Gastrocnemius medialis (tissue), 4 donors: Measurements from ENCODE around the gene CCNT1.

Experiments
- POLR2A ChIP-seq, 2 donors: fragments of 450-650 bp; IDR thresholded peaks; one replicate each; pipeline ENCODE4 v1.6.1; 2017; ENCODE audit warnings: antibody characterized with exemption in 2 of 2, mild to moderate bottlenecking in 2 of 2, moderate library complexity in 2 of 2
- TF ChIP-seq, protein P1 (sequence below), 5 experiments: fragments of 450-650 bp in 3 of 5; fragments of 200-600 bp in 2 of 5; sonication (generic) in 2 of 5; IDR thresholded peaks in 4 of 5; conservative IDR thresholded peaks in 1 of 5; 1 replicate in 4 of 5; 2 replicates in 1 of 5; pipeline ENCODE4 v1.5.1; 2016 to 2019; ENCODE audit warnings: antibody characterized with exemption in 5 of 5, mild to moderate bottlenecking in 3 of 5, moderate library complexity in 3 of 5

- TF ChIP-seq, protein P1, sequence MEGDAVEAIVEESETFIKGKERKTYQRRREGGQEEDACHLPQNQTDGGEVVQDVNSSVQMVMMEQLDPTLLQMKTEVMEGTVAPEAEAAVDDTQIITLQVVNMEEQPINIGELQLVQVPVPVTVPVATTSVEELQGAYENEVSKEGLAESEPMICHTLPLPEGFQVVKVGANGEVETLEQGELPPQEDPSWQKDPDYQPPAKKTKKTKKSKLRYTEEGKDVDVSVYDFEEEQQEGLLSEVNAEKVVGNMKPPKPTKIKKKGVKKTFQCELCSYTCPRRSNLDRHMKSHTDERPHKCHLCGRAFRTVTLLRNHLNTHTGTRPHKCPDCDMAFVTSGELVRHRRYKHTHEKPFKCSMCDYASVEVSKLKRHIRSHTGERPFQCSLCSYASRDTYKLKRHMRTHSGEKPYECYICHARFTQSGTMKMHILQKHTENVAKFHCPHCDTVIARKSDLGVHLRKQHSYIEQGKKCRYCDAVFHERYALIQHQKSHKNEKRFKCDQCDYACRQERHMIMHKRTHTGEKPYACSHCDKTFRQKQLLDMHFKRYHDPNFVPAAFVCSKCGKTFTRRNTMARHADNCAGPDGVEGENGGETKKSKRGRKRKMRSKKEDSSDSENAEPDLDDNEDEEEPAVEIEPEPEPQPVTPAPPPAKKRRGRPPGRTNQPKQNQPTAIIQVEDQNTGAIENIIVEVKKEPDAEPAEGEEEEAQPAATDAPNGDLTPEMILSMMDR (IDR thresholded peaks at IDR 0.05 in 4 of 5, conservative IDR thresholded peaks at IDR 0.05 in 1 of 5), result no peak
- no peak for TF ChIP-seq POLR2A (IDR thresholded peaks at IDR 0.05)
Observed at GRCh38 chr12:48690436-48690835, 26.1 kb downstream of the CCNT1 start.
